ENCODE measurements around the gene GTF2F2.

The GTF2F2 gene

GRCh38 chr13:45278096-45278645 is 157.9 kb downstream of the GTF2F2 start:
- H3K27ac ChIP-seq (replicated peaks; ENCODE audit: low read length) = no peak overlapping the region

GRCh38 chr13:45280011-45280410 is 159.7 kb downstream of the GTF2F2 start:
- DNase-seq (ENCODE audit: low spot score) = no peak
- H3K23ac ChIP-seq (ENCODE audit: low read depth, low read length, poor library complexity) = no peak overlapping the region
- H3K27ac ChIP-seq (replicated peaks; ENCODE audit: low read length) = no peak overlapping the region
- no peak overlapping the region for H2AFZ ChIP-seq (ENCODE audit: low read length)
- H3K4me3 ChIP-seq (ENCODE audit: low read length in 2 of 2) = no peak overlapping the region
- peaks cover 0 to 7% of the 10 kb centered on the region in 2 donors for H3K9me3 ChIP-seq (replicated peaks in 1 of 2; ENCODE audit: control insufficient read depth in 2 of 2, insufficient read depth in 1 of 2, low read depth in 1 of 2, low read length in 2 of 2)
- H3K18ac ChIP-seq (ENCODE audit: low read length) = no peak overlapping the region
- H3K27me3 ChIP-seq (ENCODE audit: control insufficient read depth in 3 of 3, insufficient read depth in 3 of 3, low read depth in 1 of 3, low read length in 3 of 3) = no peaks in the 10 kb centered on the region
- no peak overlapping the region for H3K14ac ChIP-seq (ENCODE audit: low read length)
- H2BK120ac ChIP-seq (ENCODE audit: low read depth, low read length) = no peak overlapping the region
- WGBS, 2 donors (ENCODE audit: extremely low coverage in 2 of 2, insufficient read length in 2 of 2, insufficient replicate concordance in 1 of 2) = 100% methylated on average over 1 of the region's 7 CpGs; no CpG with 5 or more reads in 1 of the 2 donors
- H3K4ac ChIP-seq (ENCODE audit: low read length) = no peak overlapping the region
- H2AK5ac ChIP-seq (ENCODE audit: low read depth, low read length) = no peak overlapping the region
- H3K79me1 ChIP-seq (ENCODE audit: low read depth, low read length) = no peaks in the 10 kb centered on the region
- H2BK12ac ChIP-seq (ENCODE audit: low read length) = no peak overlapping the region
- H2BK5ac ChIP-seq (ENCODE audit: low read length) = no peak overlapping the region
- no peak overlapping the region for H3K4me2 ChIP-seq (ENCODE audit: insufficient read depth, low read length, poor library complexity, severe bottlenecking)
- H3K4me1 ChIP-seq (ENCODE audit: control insufficient read depth in 2 of 2, insufficient read depth in 1 of 2, low read depth in 1 of 2, low read length in 2 of 2) = no peaks in the 10 kb centered on the region
- H3K9ac ChIP-seq (ENCODE audit: low read depth, low read length, poor library complexity) = no peak overlapping the region
- H4K8ac ChIP-seq (ENCODE audit: low read depth, low read length) = no peak overlapping the region
- H2BK15ac ChIP-seq (ENCODE audit: low read length) = no peak overlapping the region
- no peak overlapping the region for H4K91ac ChIP-seq (ENCODE audit: low read depth, low read length, poor library complexity)
- peaks cover 1 to 19% of the 10 kb centered on the region in 2 donors for H3K36me3 ChIP-seq (replicated peaks in 1 of 2; ENCODE audit: control insufficient read depth in 2 of 2, insufficient read depth in 2 of 2, low read length in 2 of 2)

More at GRCh38 chr13:45278096-45278645, 157.9 kb downstream of the GTF2F2 start:
- no peak for DNase-seq (ENCODE audit: low spot score)
- no peaks in the 10 kb centered on the region for H3K27me3 ChIP-seq (ENCODE audit: control insufficient read depth in 3 of 3, insufficient read depth in 3 of 3, low read depth in 1 of 3, low read length in 3 of 3)
- H3K4me1 ChIP-seq (ENCODE audit: control insufficient read depth in 2 of 2, insufficient read depth in 1 of 2, low read depth in 1 of 2, low read length in 2 of 2) = no peaks in the 10 kb centered on the region
- H3K18ac ChIP-seq (ENCODE audit: low read length) = no peak overlapping the region
- H3K4me3 ChIP-seq (ENCODE audit: low read length in 2 of 2) = no peak overlapping the region
- H2BK120ac ChIP-seq (ENCODE audit: low read depth, low read length) = no peak overlapping the region
- no peak overlapping the region for H3K4me2 ChIP-seq (ENCODE audit: insufficient read depth, low read length, poor library complexity, severe bottlenecking)
- peaks cover 0 to 7% of the 10 kb centered on the region in 2 donors for H3K9me3 ChIP-seq (replicated peaks in 1 of 2; ENCODE audit: control insufficient read depth in 2 of 2, insufficient read depth in 1 of 2, low read depth in 1 of 2, low read length in 2 of 2)
- no peak overlapping the region for H2BK15ac ChIP-seq (ENCODE audit: low read length)
- H3K4ac ChIP-seq (ENCODE audit: low read length) = no peak overlapping the region
- H4K8ac ChIP-seq (ENCODE audit: low read depth, low read length) = no peak overlapping the region
- no peak overlapping the region for H4K91ac ChIP-seq (ENCODE audit: low read depth, low read length, poor library complexity)
- no peak overlapping the region for H2AK5ac ChIP-seq (ENCODE audit: low read depth, low read length)
- no peak overlapping the region for H2BK5ac ChIP-seq (ENCODE audit: low read length)
- H3K14ac ChIP-seq (ENCODE audit: low read length) = no peak overlapping the region
- no peak overlapping the region for H3K23ac ChIP-seq (ENCODE audit: low read depth, low read length, poor library complexity)
- H3K79me1 ChIP-seq (ENCODE audit: low read depth, low read length) = no peaks in the 10 kb centered on the region
- no peak overlapping the region for H2BK12ac ChIP-seq (ENCODE audit: low read length)
- no peak overlapping the region for H3K9ac ChIP-seq (ENCODE audit: low read depth, low read length, poor library complexity)
- peaks cover 0 to 9% of the 10 kb centered on the region in 2 donors for H3K36me3 ChIP-seq (replicated peaks in 1 of 2; ENCODE audit: control insufficient read depth in 2 of 2, insufficient read depth in 2 of 2, low read length in 2 of 2)
- no peak overlapping the region for H2AFZ ChIP-seq (ENCODE audit: low read length)
- no CpG with 5 or more reads among the region's 3 CpGs for WGBS, 2 donors (ENCODE audit: extremely low coverage in 2 of 2, insufficient read length in 2 of 2, insufficient replicate concordance in 1 of 2)

- Histone ChIP-seq H3K27ac (replicated peaks; ENCODE audit: low read length) (no peak overlapping the region), H2BK120ac (ENCODE audit: low read depth, low read length) (no peak overlapping the region), H3K4ac (ENCODE audit: low read length) (no peak overlapping the region), H4K8ac (ENCODE audit: low read depth, low read length) (no peak overlapping the region), H3K14ac (ENCODE audit: low read length) (no peak overlapping the region), H3K36me3 (replicated peaks in 1 of 2; ENCODE audit: control insufficient read depth in 2 of 2, insufficient read depth in 2 of 2, low read length in 2 of 2) (peaks cover 2 to 25% of the 10 kb centered on the region in 2 donors), H3K4me3 (ENCODE audit: low read length in 2 of 2) (no peak overlapping the region), H3K79me1 (ENCODE audit: low read depth, low read length) (no peaks in the 10 kb centered on the region), H3K18ac (ENCODE audit: low read length) (no peak overlapping the region), H3K9me3 (replicated peaks in 1 of 2; ENCODE audit: control insufficient read depth in 2 of 2, insufficient read depth in 1 of 2, low read depth in 1 of 2, low read length in 2 of 2) (peaks cover 0 to 7% of the 10 kb centered on the region in 2 donors), H2BK12ac (ENCODE audit: low read length) (no peak overlapping the region), H3K4me1 (ENCODE audit: control insufficient read depth in 2 of 2, insufficient read depth in 1 of 2, low read depth in 1 of 2, low read length in 2 of 2) (no peaks in the 10 kb centered on the region), H3K4me2 (ENCODE audit: insufficient read depth, low read length, poor library complexity, severe bottlenecking) (no peak overlapping the region), H4K91ac (ENCODE audit: low read depth, low read length, poor library complexity) (no peak overlapping the region), H3K27me3 (ENCODE audit: control insufficient read depth in 3 of 3, insufficient read depth in 3 of 3, low read depth in 1 of 3, low read length in 3 of 3) (no peaks in the 10 kb centered on the region), H2AFZ (ENCODE audit: low read length) (no peak overlapping the region), H3K9ac (ENCODE audit: low read depth, low read length, poor library complexity) (peak overlapping the region; percentile 27), H2BK5ac (ENCODE audit: low read length) (no peak overlapping the region), H3K23ac (ENCODE audit: low read depth, low read length, poor library complexity) (no peak overlapping the region), H2BK15ac (ENCODE audit: low read length) (no peak overlapping the region), H2AK5ac (ENCODE audit: low read depth, low read length) (no peak overlapping the region)
- peak; percentile 17 for DNase-seq (ENCODE audit: low spot score)
- no CpG with 5 or more reads among the region's 7 CpGs for WGBS, 2 donors (ENCODE audit: extremely low coverage in 2 of 2, insufficient read length in 2 of 2, insufficient replicate concordance in 1 of 2)
These were observed 160.7 kb downstream of the GTF2F2 start for GRCh38 chr13:45280751-45281634.

- no peak overlapping the region for H2BK5ac ChIP-seq (ENCODE audit: low read length)
- no peak overlapping the region for H3K9ac ChIP-seq (ENCODE audit: low read depth, low read length, poor library complexity)
- H4K91ac ChIP-seq (ENCODE audit: low read depth, low read length, poor library complexity) = no peak overlapping the region
- H4K8ac ChIP-seq (ENCODE audit: low read depth, low read length) = no peak overlapping the region
- H3K4me2 ChIP-seq (ENCODE audit: insufficient read depth, low read length, poor library complexity, severe bottlenecking) = no peak overlapping the region
- peaks cover 5 to 24% of the 10 kb centered on the region in 2 donors for H3K36me3 ChIP-seq (replicated peaks in 1 of 2; ENCODE audit: control insufficient read depth in 2 of 2, insufficient read depth in 2 of 2, low read length in 2 of 2)
- no peak overlapping the region for H3K14ac ChIP-seq (ENCODE audit: low read length)
- no peak overlapping the region for H3K18ac ChIP-seq (ENCODE audit: low read length)
- no peak overlapping the region for H2BK12ac ChIP-seq (ENCODE audit: low read length)
- H3K27me3 ChIP-seq (ENCODE audit: control insufficient read depth in 3 of 3, insufficient read depth in 3 of 3, low read depth in 1 of 3, low read length in 3 of 3) = no peaks in the 10 kb centered on the region
- no CpG with 5 or more reads among the region's 3 CpGs for WGBS, 2 donors (ENCODE audit: extremely low coverage in 2 of 2, insufficient read length in 2 of 2, insufficient replicate concordance in 1 of 2)
- H3K4ac ChIP-seq (ENCODE audit: low read length) = no peak overlapping the region
- no peak overlapping the region for H3K23ac ChIP-seq (ENCODE audit: low read depth, low read length, poor library complexity)
- DNase-seq (ENCODE audit: low spot score) = no peak
- H3K9me3 ChIP-seq (replicated peaks in 1 of 2; ENCODE audit: control insufficient read depth in 2 of 2, insufficient read depth in 1 of 2, low read depth in 1 of 2, low read length in 2 of 2) = no peaks in the 10 kb centered on the region
- no peak overlapping the region for H2BK120ac ChIP-seq (ENCODE audit: low read depth, low read length)
- H2BK15ac ChIP-seq (ENCODE audit: low read length) = no peak overlapping the region
- no peak overlapping the region for H2AK5ac ChIP-seq (ENCODE audit: low read depth, low read length)
- no peaks in the 10 kb centered on the region for H3K4me1 ChIP-seq (ENCODE audit: control insufficient read depth in 2 of 2, insufficient read depth in 1 of 2, low read depth in 1 of 2, low read length in 2 of 2)
- H3K79me1 ChIP-seq (ENCODE audit: low read depth, low read length) = no peaks in the 10 kb centered on the region
- H3K4me3 ChIP-seq (ENCODE audit: low read length in 2 of 2) = no peak overlapping the region
- H3K27ac ChIP-seq (replicated peaks; ENCODE audit: low read length) = no peak overlapping the region
- H2AFZ ChIP-seq (ENCODE audit: low read length) = no peak overlapping the region
These were observed 162.7 kb downstream of the GTF2F2 start for GRCh38 chr13:45282994-45283393.
